A673 (cell line): ENCODE results near the gene C6orf62. TPM values are rescaled to one million over a fixed set of nuclear protein-coding genes. Genes with fewer than 3 reads are reported as not detected.

Source experiments
- BruUV-seq: library from RNA; stranded (reverse); fragments of 400-500 nt; replicated peaks from 2 replicates; lab custom pipeline; 2021; lab: Mats Ljungman, UMichigan
- CTCF ChIA-PET: fragments of 300-600 bp; sonication (Branson Sonifier 250); formaldehyde crosslinking; loops from one replicate; lab custom pipeline; 2022; ENCODE audit warnings: antibody characterized with exemption; lab: Charles Lee
- POLR2A ChIA-PET: fragments of 300-600 bp; sonication (Branson Sonifier 250); formaldehyde crosslinking; loops from one replicate; lab custom pipeline; 2022; ENCODE audit warnings: antibody characterized with exemption; ENCODE audit not compliant: low non-redundant PET; lab: Charles Lee
- DNase-seq: peaks from one replicate; pipeline ENCODE4 v3.0.0-alpha.2; 2015; ENCODE audit warnings: low spot score
- H3K27ac ChIP-seq: fragments of 200-600 bp; sonication (generic); 2 replicates; pipeline ENCODE4 v1.5.1; 2016; ENCODE audit warnings: mixed run types, low read depth, mild to moderate bottlenecking, mixed read lengths, antibody characterized with exemption, low read length; ENCODE audit not compliant: poor library complexity, severe bottlenecking
- H3K27me3 ChIP-seq: fragments of 200-600 bp; sonication (generic); replicated peaks from 2 replicates; pipeline ENCODE4 v1.6.1; 2017; ENCODE audit warnings: mixed run types, low read depth, mild to moderate bottlenecking, mixed read lengths, antibody characterized with exemption, low read length; ENCODE audit not compliant: insufficient read depth, poor library complexity
- H3K36me3 ChIP-seq: fragments of 200-600 bp; sonication (generic); 2 replicates; pipeline ENCODE4 v1.6.1; 2016; ENCODE audit warnings: mixed run types, mild to moderate bottlenecking, mixed read lengths, antibody characterized with exemption, low read length; ENCODE audit not compliant: insufficient read depth, poor library complexity, severe bottlenecking
- H3K4me1 ChIP-seq: fragments of 200-600 bp; sonication (generic); 2 replicates; pipeline ENCODE4 v1.6.1; 2017; ENCODE audit warnings: mixed run types, mild to moderate bottlenecking, mixed read lengths, antibody characterized with exemption, low read length; ENCODE audit not compliant: insufficient read depth, poor library complexity, severe bottlenecking
- H3K4me3 ChIP-seq: fragments of 200-600 bp; sonication (generic); 2 replicates; pipeline ENCODE4 v1.5.1; 2016; ENCODE audit warnings: low read depth, mixed run types, mild to moderate bottlenecking, mixed read lengths, low read length; ENCODE audit not compliant: poor library complexity, severe bottlenecking
- H3K9me3 ChIP-seq: fragments of 200-600 bp; sonication (generic); 2 replicates; pipeline ENCODE4 v1.6.1; 2016; ENCODE audit warnings: mixed run types, low read depth, mild to moderate bottlenecking, mixed read lengths, antibody characterized with exemption, low read length; ENCODE audit not compliant: poor library complexity, severe bottlenecking
- EZH2 ChIP-seq: fragments of 200-600 bp; sonication (generic); IDR thresholded peaks from 2 replicates; pipeline ENCODE4 v1.6.1; 2017; ENCODE audit warnings: borderline replicate concordance, low read depth, mild to moderate bottlenecking, mixed read lengths, antibody characterized with exemption, low read length; ENCODE audit not compliant: poor library complexity, severe bottlenecking
- intact Hi-C: fragments of 100-400 bp; cut with micrococcal nuclease; formaldehyde crosslinking; loops from one replicate; pipeline ENCODE4 v1.10.0; 2022; ENCODE audit not compliant: unreplicated experiment
- total RNA-seq: library from RNA; stranded (reverse); gene quantifications from 2 replicates; pipeline ENCODE4 v1.2.3, GENCODE V29; 2021
- TF ChIP-seq, protein P1 (sequence below): fragments of 300-800, 200-600 bp; sonication (generic); conservative IDR thresholded peaks from 2 replicates; pipeline ENCODE4 v1.5.1; 2017; ENCODE audit warnings: low read depth, mild to moderate bottlenecking, antibody characterized with exemption, low read length, moderate library complexity, mixed read lengths

C6orf62 gene
- total RNA-seq, 1 experiment from 2014 or later = 107 TPM

GRCh38 chr6:24709014-24709711 is 9.8 kb downstream of the C6orf62 start:
- intact Hi-C loops = no loop called here
- Histone ChIP-seq H3K4me3 (no peak overlapping the region), H3K27me3 (no peaks in the 10 kb centered on the region), H3K9me3 (no peaks in the 10 kb centered on the region), H3K27ac (no peak overlapping the region), H3K36me3 (peaks cover 100% of the 10 kb centered on the region), H3K4me1 (no peaks in the 10 kb centered on the region)
- DNase-seq = no peak
- ChIA-PET CTCF (no interaction called here), POLR2A (interaction anchor here (0.7 kb wide), 1 partner anchor 692 kb away, joined by 4 read pairs; no protein-coding TSS in a partner anchor)
- BruUV-seq = no TSS peak
- TF ChIP-seq, protein P1, sequence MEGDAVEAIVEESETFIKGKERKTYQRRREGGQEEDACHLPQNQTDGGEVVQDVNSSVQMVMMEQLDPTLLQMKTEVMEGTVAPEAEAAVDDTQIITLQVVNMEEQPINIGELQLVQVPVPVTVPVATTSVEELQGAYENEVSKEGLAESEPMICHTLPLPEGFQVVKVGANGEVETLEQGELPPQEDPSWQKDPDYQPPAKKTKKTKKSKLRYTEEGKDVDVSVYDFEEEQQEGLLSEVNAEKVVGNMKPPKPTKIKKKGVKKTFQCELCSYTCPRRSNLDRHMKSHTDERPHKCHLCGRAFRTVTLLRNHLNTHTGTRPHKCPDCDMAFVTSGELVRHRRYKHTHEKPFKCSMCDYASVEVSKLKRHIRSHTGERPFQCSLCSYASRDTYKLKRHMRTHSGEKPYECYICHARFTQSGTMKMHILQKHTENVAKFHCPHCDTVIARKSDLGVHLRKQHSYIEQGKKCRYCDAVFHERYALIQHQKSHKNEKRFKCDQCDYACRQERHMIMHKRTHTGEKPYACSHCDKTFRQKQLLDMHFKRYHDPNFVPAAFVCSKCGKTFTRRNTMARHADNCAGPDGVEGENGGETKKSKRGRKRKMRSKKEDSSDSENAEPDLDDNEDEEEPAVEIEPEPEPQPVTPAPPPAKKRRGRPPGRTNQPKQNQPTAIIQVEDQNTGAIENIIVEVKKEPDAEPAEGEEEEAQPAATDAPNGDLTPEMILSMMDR = no peak
- TF ChIP-seq EZH2 = no peak

DNA sequence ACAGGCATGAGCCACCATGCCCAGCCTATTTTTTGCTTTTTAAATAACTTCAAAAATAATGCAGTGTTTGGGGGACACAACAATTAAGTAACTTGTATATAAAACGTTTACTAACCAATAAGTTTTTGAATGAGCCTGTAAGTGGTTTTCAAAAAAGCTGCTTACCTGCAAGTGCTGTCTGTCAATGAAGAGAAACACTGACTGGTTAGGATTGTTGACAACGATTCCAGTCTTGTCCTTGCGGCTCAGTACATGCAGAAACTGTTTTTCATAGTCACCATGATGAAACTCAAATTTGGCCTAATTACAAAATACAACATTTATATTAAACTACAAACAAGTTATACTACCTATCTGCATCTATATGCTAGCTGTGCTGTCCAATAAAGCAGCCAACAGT is 10.3 kb downstream of the C6orf62 start:
- intact Hi-C loops = no loop called here
- POLR2A ChIA-PET = interaction anchor here (0.6 kb wide), 1 partner anchor 52 kb away, joined by 3 read pairs; no protein-coding TSS in a partner anchor
- no peak for DNase-seq
- peaks cover 98% of the 10 kb centered on the region for H3K36me3 ChIP-seq
- CTCF ChIA-PET = no interaction called here
- H3K27ac ChIP-seq = no peak overlapping the region
- no peak overlapping the region for H3K4me3 ChIP-seq
- no peaks in the 10 kb centered on the region for H3K9me3 ChIP-seq
- no peaks in the 10 kb centered on the region for H3K27me3 ChIP-seq
- no peaks in the 10 kb centered on the region for H3K4me1 ChIP-seq
- BruUV-seq = no TSS peak
- TF ChIP-seq EZH2 = no peak
- TF ChIP-seq, protein P1 = no peak

- H3K27me3 ChIP-seq = no peaks in the 10 kb centered on the region
- H3K27ac ChIP-seq = no peak overlapping the region
- no peak overlapping the region for H3K4me3 ChIP-seq
- BruUV-seq = no TSS peak
- POLR2A ChIA-PET = interaction anchor here (0.7 kb wide), 1 partner anchor 31 kb away, joined by 5 read pairs; no protein-coding TSS in a partner anchor
- DNase-seq = no peak
- TF ChIP-seq EZH2 = no peak
- TF ChIP-seq, protein P1 = no peak
- H3K36me3 ChIP-seq = peaks cover 71% of the 10 kb centered on the region
- H3K9me3 ChIP-seq = no peaks in the 10 kb centered on the region
- intact Hi-C loops = no loop called here
- CTCF ChIA-PET = interaction anchor here (0.7 kb wide), 1 partner anchor 17 kb away, joined by 3 read pairs; no protein-coding TSS in a partner anchor
- no peaks in the 10 kb centered on the region for H3K4me1 ChIP-seq
Observed at GRCh38 chr6:24704468-24704867, 14.5 kb downstream of the C6orf62 start.
